Fibroblast of pulmonary artery (primary cell): ENCODE results near the gene SPACDR.
A peak's percentile ranks its signal among the peaks of the same experiment; 100 is the strongest.

Experiments
- DNase-seq: peaks from one replicate; pipeline ENCODE4 v3.0.0-alpha.2; 2010; ENCODE audit warnings: low read depth
- H3K4me3 ChIP-seq: replicated peaks from 2 replicates; pipeline ENCODE4 v1.5.1; 2011; ENCODE audit warnings: low read depth, mild to moderate bottlenecking, control low read depth, low read length, moderate library complexity
- TF ChIP-seq, protein P1 (sequence below): IDR thresholded peaks from 2 replicates; pipeline ENCODE4 v1.5.1; 2011; ENCODE audit warnings: mild to moderate bottlenecking, control low read depth, low read length, inconsistent platforms; ENCODE audit errors: missing control alignments

Gene SPACDR

DNA sequence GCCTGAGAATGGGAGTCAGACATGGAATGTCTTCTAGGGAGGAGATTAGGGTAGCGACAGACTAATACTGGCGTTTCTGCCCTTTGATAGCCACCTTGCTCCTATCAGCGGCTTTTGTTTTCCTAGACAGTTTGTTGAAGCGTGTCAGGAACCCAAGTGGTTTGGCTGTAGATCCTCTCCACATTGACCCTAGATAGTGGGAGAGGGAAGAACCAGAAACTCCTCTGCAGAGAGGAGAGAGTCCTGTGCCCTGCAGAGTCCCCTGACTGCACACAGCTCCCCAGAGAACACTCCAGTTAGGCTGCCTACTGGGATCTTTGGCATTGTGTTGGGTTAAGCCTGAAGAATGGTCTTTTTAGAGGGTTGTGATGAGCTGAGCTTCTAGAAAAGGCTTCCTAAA is 32.0 kb downstream of the SPACDR start:
- DNase-seq, result no peak
- H3K4me3 ChIP-seq, result peak overlapping the region; percentile 74
- TF ChIP-seq, protein P1, sequence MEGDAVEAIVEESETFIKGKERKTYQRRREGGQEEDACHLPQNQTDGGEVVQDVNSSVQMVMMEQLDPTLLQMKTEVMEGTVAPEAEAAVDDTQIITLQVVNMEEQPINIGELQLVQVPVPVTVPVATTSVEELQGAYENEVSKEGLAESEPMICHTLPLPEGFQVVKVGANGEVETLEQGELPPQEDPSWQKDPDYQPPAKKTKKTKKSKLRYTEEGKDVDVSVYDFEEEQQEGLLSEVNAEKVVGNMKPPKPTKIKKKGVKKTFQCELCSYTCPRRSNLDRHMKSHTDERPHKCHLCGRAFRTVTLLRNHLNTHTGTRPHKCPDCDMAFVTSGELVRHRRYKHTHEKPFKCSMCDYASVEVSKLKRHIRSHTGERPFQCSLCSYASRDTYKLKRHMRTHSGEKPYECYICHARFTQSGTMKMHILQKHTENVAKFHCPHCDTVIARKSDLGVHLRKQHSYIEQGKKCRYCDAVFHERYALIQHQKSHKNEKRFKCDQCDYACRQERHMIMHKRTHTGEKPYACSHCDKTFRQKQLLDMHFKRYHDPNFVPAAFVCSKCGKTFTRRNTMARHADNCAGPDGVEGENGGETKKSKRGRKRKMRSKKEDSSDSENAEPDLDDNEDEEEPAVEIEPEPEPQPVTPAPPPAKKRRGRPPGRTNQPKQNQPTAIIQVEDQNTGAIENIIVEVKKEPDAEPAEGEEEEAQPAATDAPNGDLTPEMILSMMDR, result no peak

DNA sequence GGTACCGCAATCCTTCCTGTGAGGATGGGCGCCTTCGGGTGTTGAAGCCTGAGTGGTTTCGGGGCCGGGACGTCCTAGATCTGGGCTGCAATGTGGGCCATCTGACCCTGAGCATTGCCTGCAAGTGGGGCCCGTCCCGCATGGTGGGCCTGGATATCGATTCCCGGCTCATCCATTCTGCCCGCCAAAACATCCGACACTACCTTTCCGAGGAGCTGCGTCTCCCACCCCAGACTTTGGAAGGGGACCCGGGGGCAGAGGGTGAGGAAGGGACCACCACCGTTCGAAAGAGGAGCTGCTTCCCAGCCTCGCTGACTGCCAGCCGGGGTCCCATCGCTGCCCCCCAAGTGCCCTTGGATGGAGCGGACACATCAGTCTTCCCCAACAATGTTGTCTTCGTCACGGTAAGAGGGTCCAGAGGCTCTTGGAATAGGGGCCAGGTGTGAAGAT is 32.7 kb downstream of the SPACDR start:
- TF ChIP-seq, protein P1, result no peak
- DNase-seq, result no peak
- H3K4me3 ChIP-seq, result peak overlapping the region; percentile 74

GRCh38 chr7:100430493-100431285 is 33.4 kb downstream of the SPACDR start:
- peak overlapping the region; percentile 74 for H3K4me3 ChIP-seq
- DNase-seq, result no peak
- TF ChIP-seq, protein P1, result no peak

- DNase-seq, result peak; percentile 96
- peak within 1 kb of the TSS; percentile 74 for H3K4me3 ChIP-seq
- TF ChIP-seq, protein P1, result no peak
These were observed 34.2 kb downstream of the SPACDR start, which contains the start of gene MEPCE for GRCh38 chr7:100429637-100430492. Gene MEPCE (plus strand): TSS chr7:100429831. CDS start chr7:100430019, 188 bp downstream.

DNA sequence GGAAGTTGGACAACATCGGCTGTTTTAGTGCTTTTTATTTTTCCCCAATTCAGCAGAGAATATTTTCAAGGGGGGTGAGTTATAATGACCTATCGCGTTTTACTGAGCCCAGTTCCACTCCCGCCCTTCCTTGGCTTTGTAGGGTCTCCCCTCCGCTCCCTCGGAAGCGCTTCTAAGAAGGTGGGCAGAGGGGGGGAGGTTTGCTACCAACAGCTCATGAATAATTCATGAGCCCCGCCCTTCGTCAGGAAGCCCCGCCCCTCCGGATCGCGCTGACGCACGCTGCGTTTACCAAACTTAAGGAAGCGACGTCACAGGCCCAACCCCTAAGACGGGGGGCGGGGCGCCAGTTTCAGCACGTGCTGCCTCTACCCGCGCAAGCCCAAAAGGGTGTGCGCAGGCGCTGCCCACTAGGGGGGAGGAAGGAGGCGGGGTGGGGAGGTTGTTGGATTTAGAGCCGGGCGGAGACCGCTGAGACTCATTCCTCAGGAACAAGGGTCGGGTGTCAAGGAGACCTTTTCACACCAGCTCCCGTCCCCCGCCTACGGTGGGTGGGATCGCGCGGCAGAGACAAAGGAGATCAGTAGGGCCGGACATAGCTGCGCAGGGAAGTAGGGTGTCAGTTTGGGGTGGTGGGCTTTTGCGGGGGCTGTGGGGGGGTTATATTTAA is 35.0 kb downstream of the SPACDR start:
- H3K4me3 ChIP-seq, result peak overlapping the region; percentile 74

More for the DNA sequence above, 35.0 kb downstream of the SPACDR start:
- TF ChIP-seq, protein P1, result no peak
- peak; percentile 100 for DNase-seq
